HG02852 (cell line): ENCODE data around the gene CAGE1.

ENCODE experiments used
- ATAC-seq: cut with Tn5 transposase; IDR thresholded peaks from one replicate; pipeline ENCODE4 v1.9.1; 2021; ENCODE audit warnings: mild to moderate bottlenecking, moderate library complexity; ENCODE audit not compliant: unreplicated experiment

CAGE1 gene

GRCh38 chr6:7312616-7313504 is 76.7 kb downstream of the CAGE1 start, which contains the start of gene SSR1:
Gene SSR1 (minus strand): TSS chr6:7313199. CDS start chr6:7313120, 79 bp downstream.
- peak; percentile 97 for ATAC-seq

- no peak for ATAC-seq
These were observed 77.5 kb downstream of the CAGE1 start for GRCh38 chr6:7311917-7312615.

GRCh38 chr6:7311176-7311575 is 78.4 kb downstream of the CAGE1 start:
- ATAC-seq = no peak

- no peak for ATAC-seq
These were observed 80.5 kb downstream of the CAGE1 start for GRCh38 chr6:7309050-7309449.

GRCh38 chr6:7307533-7307932 is 82.0 kb downstream of the CAGE1 start:
- ATAC-seq = no peak

GRCh38 chr6:7304821-7305220 is 84.7 kb downstream of the CAGE1 start:
- ATAC-seq = no peak

- no peak for ATAC-seq
These were observed 87.8 kb downstream of the CAGE1 start for GRCh38 chr6:7301702-7302101.

GRCh38 chr6:7300926-7301325 is 88.6 kb downstream of the CAGE1 start:
- no peak for ATAC-seq

- ATAC-seq = no peak
These were observed 91.4 kb downstream of the CAGE1 start for GRCh38 chr6:7298113-7298512.

GRCh38 chr6:7296602-7297001 is 92.9 kb downstream of the CAGE1 start:
- no peak for ATAC-seq

- ATAC-seq = no peak
These were observed 93.6 kb downstream of the CAGE1 start for GRCh38 chr6:7295916-7296315.

GRCh38 chr6:7292596-7293255 is 96.8 kb downstream of the CAGE1 start:
- ATAC-seq = no peak

- ATAC-seq = no peak
These were observed 99.5 kb downstream of the CAGE1 start for GRCh38 chr6:7290079-7290478.

GRCh38 chr6:7285416-7285815 is 104.1 kb downstream of the CAGE1 start:
- ATAC-seq = no peak

GRCh38 chr6:7283676-7284075 is 105.9 kb downstream of the CAGE1 start:
- ATAC-seq = no peak

GRCh38 chr6:7282097-7282906 is 107.2 kb downstream of the CAGE1 start:
- ATAC-seq = no peak
